Astrocyte (in vitro differentiated cells and primary cell): ENCODE results near the gene MYOCOS. TPM values are rescaled to one million over a fixed set of nuclear protein-coding genes. Genes with fewer than 3 reads are reported as not detected.
A peak's percentile ranks its signal among the peaks of the same experiment; 100 is the strongest.
"Not testable (repeated sequence)": the region's sequence is repeated elsewhere in the genome, so short reads cannot be mapped to it uniquely, and the experiment has no call there.

Experiments used
- DNase-seq: peaks from one replicate; pipeline ENCODE4 v3.0.0-alpha.2; 2010; ENCODE audit warnings: low read depth
- FAIRE-seq: peaks from 2 replicates; lab custom pipeline; 2011; peaks lifted over from hg19 to GRCh38; lab: Jason Lieb, UNC
- H2AFZ ChIP-seq: 2 replicates; pipeline ENCODE4 v1.6.0; 2012; ENCODE audit warnings: low read depth, low read length, inconsistent platforms
- H3K27ac ChIP-seq: 2 replicates; pipeline ENCODE4 v1.5.1; 2011; ENCODE audit warnings: low read depth, low read length, inconsistent platforms
- H3K27me3 ChIP-seq: 2 replicates; pipeline ENCODE4 v1.6.0; 2011; ENCODE audit warnings: low read length, inconsistent platforms; ENCODE audit not compliant: insufficient read depth
- H3K36me3 ChIP-seq: 2 replicates; pipeline ENCODE4 v1.5.1; 2011; ENCODE audit warnings: low read length, inconsistent platforms; ENCODE audit not compliant: insufficient read depth
- H3K4me1 ChIP-seq: 2 replicates; pipeline ENCODE4 v1.5.1; 2011; ENCODE audit warnings: low read length, inconsistent platforms; ENCODE audit not compliant: insufficient read depth
- H3K4me2 ChIP-seq: 2 replicates; pipeline ENCODE4 v1.6.0; 2012; ENCODE audit warnings: low read length, inconsistent platforms
- H3K4me3 ChIP-seq: 2 replicates; pipeline ENCODE4 v1.5.1; 2011; ENCODE audit warnings: low read depth, mild to moderate bottlenecking, low read length, inconsistent platforms; ENCODE audit not compliant: insufficient read depth
- H3K79me2 ChIP-seq: 2 replicates; pipeline ENCODE4 v1.6.0; 2012; ENCODE audit warnings: mild to moderate bottlenecking, low read length, inconsistent platforms; ENCODE audit not compliant: insufficient read depth
- H3K9ac ChIP-seq: 2 replicates; pipeline ENCODE4 v1.6.0; 2012; ENCODE audit warnings: mild to moderate bottlenecking, low read length, inconsistent platforms
- H3K9me3 ChIP-seq: 2 replicates; pipeline ENCODE4 v1.5.1; 2012; ENCODE audit warnings: low read depth, mild to moderate bottlenecking, low read length, inconsistent platforms; ENCODE audit not compliant: insufficient read depth
- H4K20me1 ChIP-seq: 2 replicates; pipeline ENCODE4 v1.6.0; 2012; ENCODE audit warnings: low read length, inconsistent platforms; ENCODE audit not compliant: insufficient read depth
- H3K27ac Mint-ChIP-seq: one replicate; pipeline ENCODE4 v1.8.0; 2021; ENCODE audit warnings: mild to moderate bottlenecking, mixed read lengths; ENCODE audit not compliant: unreplicated experiment
- H3K27me3 Mint-ChIP-seq: one replicate; pipeline ENCODE4 v1.8.0; 2021; ENCODE audit warnings: low read depth, mixed read lengths; ENCODE audit not compliant: unreplicated experiment
- H3K36me3 Mint-ChIP-seq: one replicate; pipeline ENCODE4 v1.8.0; 2021; ENCODE audit warnings: low read depth, mixed read lengths; ENCODE audit not compliant: unreplicated experiment
- H3K4me1 Mint-ChIP-seq: one replicate; pipeline ENCODE4 v1.8.0; 2021; ENCODE audit warnings: low read depth, mixed read lengths; ENCODE audit not compliant: unreplicated experiment
- H3K4me3 Mint-ChIP-seq: one replicate; pipeline ENCODE4 v1.8.0; 2021; ENCODE audit warnings: mild to moderate bottlenecking, moderate library complexity, mixed read lengths; ENCODE audit not compliant: unreplicated experiment
- H3K9me3 Mint-ChIP-seq: one replicate; pipeline ENCODE4 v1.8.0; 2021; ENCODE audit warnings: mild to moderate bottlenecking, mixed read lengths; ENCODE audit not compliant: unreplicated experiment
- EZH2 ChIP-seq: IDR thresholded peaks from 2 replicates; pipeline ENCODE4 v1.6.1; 2012; ENCODE audit warnings: mild to moderate bottlenecking, low read length, inconsistent platforms; ENCODE audit not compliant: insufficient read depth
- total RNA-seq: library from RNA; stranded (reverse); gene quantifications from 2 replicates; pipeline ENCODE4 v1.2.1, GENCODE V29; 2021
- TF ChIP-seq, protein P1 (sequence below): IDR thresholded peaks from 2 replicates; pipeline ENCODE4 v1.5.1; 2011; ENCODE audit warnings: low read depth, mild to moderate bottlenecking, inconsistent platforms, low read length, moderate library complexity; ENCODE audit not compliant: insufficient read depth

The MYOCOS gene
- total RNA-seq, 1 donor from 2014 or later = not detected

DNA sequence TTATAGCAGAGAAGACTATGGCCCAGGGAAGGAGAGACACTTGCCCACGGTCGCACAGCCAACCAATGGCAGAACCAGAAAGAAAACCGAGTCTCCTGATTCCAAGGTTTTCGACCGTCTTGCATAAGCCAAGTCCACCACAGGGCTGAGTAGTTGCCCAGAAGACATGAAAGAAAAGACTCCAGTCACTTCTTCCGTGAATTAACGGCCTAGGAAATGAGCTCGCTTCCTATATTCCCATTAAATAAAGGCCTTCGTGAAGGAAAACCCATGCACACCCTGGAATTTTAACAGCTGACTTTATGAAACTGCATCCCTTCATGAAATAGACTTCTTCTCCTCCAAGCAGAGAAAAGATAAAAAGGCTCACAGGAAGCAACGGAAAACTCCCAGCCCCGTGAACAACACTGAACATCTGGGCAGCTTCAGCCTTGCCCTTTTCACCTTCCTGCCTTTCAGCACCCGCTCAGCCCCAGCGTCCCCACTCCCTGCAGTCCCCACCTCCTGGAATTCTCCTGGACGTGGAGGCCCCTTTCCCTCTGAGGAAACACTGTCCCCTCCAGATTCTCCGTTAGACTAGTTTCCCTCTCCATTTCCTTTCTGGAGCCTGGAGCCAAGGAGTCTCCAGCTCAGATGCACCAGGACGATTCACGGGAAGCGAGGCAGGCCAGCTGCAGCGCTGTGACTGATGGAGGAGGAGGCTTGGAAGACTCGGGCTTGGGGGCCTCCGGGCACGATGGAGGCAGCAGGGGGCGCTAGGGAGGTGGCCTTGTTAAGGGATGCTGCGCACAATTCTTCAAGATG is 33.1 kb downstream of the MYOCOS start:
- Histone ChIP-seq H2AFZ (peak overlapping the region; percentile 64), H3K36me3 (no peaks in the 10 kb centered on the region), H3K4me2 (peak overlapping the region; percentile 42), H3K27me3 (peaks cover 3% of the 10 kb centered on the region), H3K4me1 (no peaks in the 10 kb centered on the region), H4K20me1 (no peaks in the 10 kb centered on the region), H3K9me3 (no peaks in the 10 kb centered on the region), H3K27ac (no peak overlapping the region), H3K79me2 (no peaks in the 10 kb centered on the region), H3K4me3 (no peak overlapping the region), H3K9ac (no peak overlapping the region)
- peak; percentile 10 for DNase-seq
- FAIRE-seq = no peak
- Mint-ChIP-seq H3K27ac (peak overlapping the region; percentile 23), H3K9me3 (no peaks in the 10 kb centered on the region), H3K4me3 (no peak overlapping the region), H3K4me1 (peaks cover 16% of the 10 kb centered on the region), H3K36me3 (no peaks in the 10 kb centered on the region), H3K27me3 (no peaks in the 10 kb centered on the region)
- no peak for TF ChIP-seq EZH2
- TF ChIP-seq, protein P1, sequence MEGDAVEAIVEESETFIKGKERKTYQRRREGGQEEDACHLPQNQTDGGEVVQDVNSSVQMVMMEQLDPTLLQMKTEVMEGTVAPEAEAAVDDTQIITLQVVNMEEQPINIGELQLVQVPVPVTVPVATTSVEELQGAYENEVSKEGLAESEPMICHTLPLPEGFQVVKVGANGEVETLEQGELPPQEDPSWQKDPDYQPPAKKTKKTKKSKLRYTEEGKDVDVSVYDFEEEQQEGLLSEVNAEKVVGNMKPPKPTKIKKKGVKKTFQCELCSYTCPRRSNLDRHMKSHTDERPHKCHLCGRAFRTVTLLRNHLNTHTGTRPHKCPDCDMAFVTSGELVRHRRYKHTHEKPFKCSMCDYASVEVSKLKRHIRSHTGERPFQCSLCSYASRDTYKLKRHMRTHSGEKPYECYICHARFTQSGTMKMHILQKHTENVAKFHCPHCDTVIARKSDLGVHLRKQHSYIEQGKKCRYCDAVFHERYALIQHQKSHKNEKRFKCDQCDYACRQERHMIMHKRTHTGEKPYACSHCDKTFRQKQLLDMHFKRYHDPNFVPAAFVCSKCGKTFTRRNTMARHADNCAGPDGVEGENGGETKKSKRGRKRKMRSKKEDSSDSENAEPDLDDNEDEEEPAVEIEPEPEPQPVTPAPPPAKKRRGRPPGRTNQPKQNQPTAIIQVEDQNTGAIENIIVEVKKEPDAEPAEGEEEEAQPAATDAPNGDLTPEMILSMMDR = peak; percentile 49

DNA sequence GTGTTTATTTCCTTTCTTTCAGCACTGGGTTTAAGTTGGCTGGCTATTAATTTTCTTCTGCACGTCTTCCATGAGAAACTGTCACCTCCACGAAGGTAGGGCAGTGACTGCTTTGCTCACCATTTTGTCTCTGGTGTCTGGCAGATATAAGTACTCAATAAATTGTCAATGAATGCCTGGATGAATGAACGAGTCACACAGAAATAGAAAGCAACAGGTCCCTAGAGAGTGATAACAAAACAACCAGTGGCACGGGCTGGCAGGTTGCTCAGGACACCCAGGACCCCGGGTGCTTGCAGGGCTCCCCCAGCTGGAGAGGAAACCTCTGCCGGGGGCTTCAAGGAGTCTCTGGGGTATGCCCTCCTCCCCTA is 33.7 kb downstream of the MYOCOS start:
- Mint-ChIP-seq H3K27ac (no peak overlapping the region), H3K4me1 (peaks cover 16% of the 10 kb centered on the region), H3K36me3 (no peaks in the 10 kb centered on the region), H3K4me3 (no peak overlapping the region), H3K27me3 (no peaks in the 10 kb centered on the region), H3K9me3 (no peaks in the 10 kb centered on the region)
- FAIRE-seq (no peak), DNase-seq (no peak)
- no peak overlapping the region for H3K27ac ChIP-seq
- peaks cover 3% of the 10 kb centered on the region for H3K27me3 ChIP-seq
- H3K4me1 ChIP-seq = no peaks in the 10 kb centered on the region
- TF ChIP-seq, protein P1 = no peak
- no peak for TF ChIP-seq EZH2
- no peak overlapping the region for H3K4me3 ChIP-seq
- no peaks in the 10 kb centered on the region for H4K20me1 ChIP-seq
- peak overlapping the region; percentile 42 for H3K4me2 ChIP-seq
- H3K9me3 ChIP-seq = no peaks in the 10 kb centered on the region
- no peaks in the 10 kb centered on the region for H3K79me2 ChIP-seq
- H2AFZ ChIP-seq = peak overlapping the region; percentile 64
- H3K9ac ChIP-seq = no peak overlapping the region
- H3K36me3 ChIP-seq = no peaks in the 10 kb centered on the region

DNA sequence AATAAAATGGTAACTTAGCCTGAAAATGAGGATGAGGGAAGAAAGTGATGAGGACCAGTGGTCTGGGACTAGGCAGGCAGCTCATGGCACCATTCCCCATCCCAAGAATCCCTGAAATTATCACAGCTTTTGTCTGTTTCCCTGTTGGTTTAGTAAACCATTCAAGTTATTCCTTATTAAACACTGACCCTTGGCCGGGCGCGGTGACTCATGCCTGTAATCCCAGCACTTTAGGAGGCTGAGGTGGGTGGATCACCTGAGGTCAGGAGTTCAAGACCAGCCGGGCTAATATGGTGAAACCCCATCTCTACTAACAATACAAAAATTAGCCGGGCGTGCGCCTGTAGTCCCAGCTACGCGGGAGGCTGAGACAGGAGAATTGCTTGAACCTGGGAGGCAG is 34.2 kb downstream of the MYOCOS start:
- H3K4me1 Mint-ChIP-seq = peaks cover 16% of the 10 kb centered on the region

More for the DNA sequence above, 34.2 kb downstream of the MYOCOS start:
- not testable (repeated sequence) for H3K27ac ChIP-seq, H3K9me3 ChIP-seq, H3K27ac Mint-ChIP-seq, H3K36me3 Mint-ChIP-seq, H3K4me2 ChIP-seq, H2AFZ ChIP-seq, H3K27me3 ChIP-seq, H3K4me3 Mint-ChIP-seq, DNase-seq, H3K36me3 ChIP-seq, H3K79me2 ChIP-seq, H3K9me3 Mint-ChIP-seq, H3K4me1 ChIP-seq, FAIRE-seq, H3K27me3 Mint-ChIP-seq, H4K20me1 ChIP-seq, H3K9ac ChIP-seq, H3K4me3 ChIP-seq
